Left lung (tissue), 10 donors: Measurements from ENCODE around the gene INSM2. TPM values are rescaled to one million over a fixed set of nuclear protein-coding genes. Genes with fewer than 3 reads are reported as not detected.

ENCODE experiments used
- ATAC-seq: fragments of 200-7000 bp; cut with Tn5 transposase; one replicate; pipeline ENCODE4 v1.9.1; 2020; ENCODE audit warnings: moderate library complexity
- DNase-seq, 4 donors: peaks; one replicate each; pipeline ENCODE4 v3.0.0-alpha.2; 2013 to 2020
- H3K27ac ChIP-seq, 2 donors: fragments of 200-600 bp; sonication (generic) in 1 of 2; one replicate each; pipeline versions ENCODE4 v1.5.0 to v1.8.0; 2020 to 2021
- H3K27me3 ChIP-seq, 2 donors: fragments of 200-600 bp; sonication (generic) in 1 of 2; one replicate each; pipeline versions ENCODE4 v1.5.0 to v1.8.0; 2020 to 2021
- H3K36me3 ChIP-seq, 2 donors: fragments of 200-600 bp; sonication (generic) in 1 of 2; one replicate each; pipeline versions ENCODE4 v1.5.0 to v1.8.0; 2020 to 2021
- H3K4me1 ChIP-seq, 2 donors: fragments of 200-600 bp; one replicate each; pipeline ENCODE4 v1.8.0; 2021
- H3K4me3 ChIP-seq, 2 donors: fragments of 200-600 bp; sonication (generic) in 1 of 2; one replicate each; pipeline versions ENCODE4 v1.5.0 to v1.8.0; 2020 to 2021; ENCODE audit warnings: mild to moderate bottlenecking in 1 of 2
- H3K9me3 ChIP-seq, 2 donors: fragments of 200-600 bp; sonication (generic) in 1 of 2; one replicate each; pipeline versions ENCODE4 v1.5.0 to v1.8.0; 2020 to 2021
- CTCF ChIP-seq, 2 donors: fragments of 200-600 bp; sonication (generic) in 1 of 2; IDR thresholded peaks; one replicate each; pipeline versions ENCODE4 v1.5.0 to v1.8.0; 2021; ENCODE audit warnings: antibody characterized with exemption in 2 of 2
- intact Hi-C, 2 donors: fragments of 100-400 bp; cut with DNase I; formaldehyde crosslinking; loops; one replicate each; pipeline versions ENCODE4 v1.11.2 to v1.14.2; 2022
- polyA plus RNA-seq, 6 donors: library from polyadenylated mRNA; unstranded; fragments of 120-200 nt; gene quantifications; one replicate each; pipeline ENCODE4 v1.2.1, GENCODE V29; 2013; ENCODE audit not compliant: insufficient read length in 6 of 6
- total RNA-seq, 2 donors: library from RNA; stranded (reverse); fragmentation: NEBNext Ultra II Directional; extraction: Animal tissue kit (Norgen Biotek cat#: 25700); gene quantifications; one replicate each; pipeline ENCODE4 v1.2.1, GENCODE V29; 2021
- donor health status: DM: no; HTN: yes; CAD: no.
- donor health status: DM: no; HTN: no; CAD: no.

The INSM2 gene
- total and polyA plus RNA-seq, 8 donors: 0.06 TPM; not detected in 7

GRCh38 chr14:35532783-35533356, 1.1 kb upstream of the INSM2 start:
- H3K27ac ChIP-seq: no peak overlapping the region
- no peak for DNase-seq
- no peak for ATAC-seq
- intact Hi-C loops: no loop called here
- H3K27me3 ChIP-seq: peaks cover 66 to 87% of the 10 kb centered on the region in 2 donors
- no peaks in the 10 kb centered on the region for H3K36me3 ChIP-seq
- H3K9me3 ChIP-seq: no peaks in the 10 kb centered on the region
- H3K4me3 ChIP-seq: peak overlapping the region; percentile 48 to 57
- TF ChIP-seq CTCF (IDR thresholded peaks at IDR 0.05): no peak
- H3K4me1 ChIP-seq: peaks cover 15 to 27% of the 10 kb centered on the region in 2 donors

GRCh38 chr14:35534208-35534872, 376 bp downstream of the INSM2 start:
- Histone ChIP-seq H3K27me3 (peaks cover 66 to 72% of the 10 kb centered on the region in 2 donors), H3K27ac (no peak overlapping the region), H3K9me3 (no peaks in the 10 kb centered on the region), H3K36me3 (peaks cover 0 to under 1% of the 10 kb centered on the region in 2 donors), H3K4me1 (peaks cover 15 to 27% of the 10 kb centered on the region in 2 donors), H3K4me3 (peak overlapping the region; percentile 48 to 57)
- intact Hi-C loops: no loop called here
- ATAC-seq: peak; percentile 6
- DNase-seq: peak in 1 of 4 donors; percentile 74
- TF ChIP-seq CTCF (IDR thresholded peaks at IDR 0.05): no peak

- no peak overlapping the region for H3K27ac ChIP-seq
- peaks cover 0 to 4% of the 10 kb centered on the region in 2 donors for H3K36me3 ChIP-seq
- DNase-seq: peak; percentile 62 to 88 (median 82)
- TF ChIP-seq CTCF (IDR thresholded peaks at IDR 0.05): no peak
- peak overlapping the region; percentile 5 to 57 for H3K4me3 ChIP-seq
- ATAC-seq: peak; percentile 96
- intact Hi-C loops: no loop called here
- H3K27me3 ChIP-seq: peaks cover 63 to 66% of the 10 kb centered on the region in 2 donors
- H3K4me1 ChIP-seq: peaks cover 15 to 27% of the 10 kb centered on the region in 2 donors
- H3K9me3 ChIP-seq: no peaks in the 10 kb centered on the region
Measured at GRCh38 chr14:35534873-35535482, 1.0 kb downstream of the INSM2 start.

GRCh38 chr14:35535483-35536112, 1.6 kb downstream of the INSM2 start:
- H3K27me3 ChIP-seq: peaks cover 56 to 60% of the 10 kb centered on the region in 2 donors
- ATAC-seq (peak; percentile 8), DNase-seq (peak in 1 of 4 donors; percentile 71)
- peaks cover 15 to 27% of the 10 kb centered on the region in 2 donors for H3K4me1 ChIP-seq
- H3K9me3 ChIP-seq: no peaks in the 10 kb centered on the region
- peak overlapping the region in 1 of 2 donors; percentile 5 for H3K4me3 ChIP-seq
- intact Hi-C loops: no loop called here
- peaks cover 0 to 4% of the 10 kb centered on the region in 2 donors for H3K36me3 ChIP-seq
- no peak for TF ChIP-seq CTCF (IDR thresholded peaks at IDR 0.05)
- H3K27ac ChIP-seq: no peak overlapping the region

GRCh38 chr14:35539969-35540368, 6.0 kb downstream of the INSM2 start:
- no peak for ATAC-seq
- no peaks in the 10 kb centered on the region for H3K9me3 ChIP-seq

More at GRCh38 chr14:35539969-35540368, 6.0 kb downstream of the INSM2 start:
- no peak for DNase-seq
- Histone ChIP-seq H3K36me3 (peaks cover 0 to 8% of the 10 kb centered on the region in 2 donors), H3K27ac (no peak overlapping the region), H3K4me1 (peaks cover 6% of the 10 kb centered on the region in 2 donors), H3K4me3 (no peak overlapping the region), H3K27me3 (peaks cover 13 to 16% of the 10 kb centered on the region in 2 donors)
- TF ChIP-seq CTCF (IDR thresholded peaks at IDR 0.05): no peak
- intact Hi-C loops: no loop called here
